CD4-positive, alpha-beta memory T cell (primary cell): ENCODE data around the gene POTEM. TPM values are rescaled to one million over a fixed set of nuclear protein-coding genes. Genes with fewer than 3 reads are reported as not detected.
"Not testable (repeated sequence)": the region's sequence is repeated elsewhere in the genome, so short reads cannot be mapped to it uniquely, and the experiment has no call there.

Source experiments
- CTCF ChIA-PET: fragments of 350-600 bp; sonication (Branson Sonifier 250); formaldehyde crosslinking; loops from one replicate; lab custom pipeline; 2021; ENCODE audit warnings: inconsistent platforms; ENCODE audit not compliant: partially characterized antibody; lab: Charles Lee
- POLR2A ChIA-PET: fragments of 350-600 bp; sonication (Branson Sonifier 250); formaldehyde crosslinking; loops from one replicate; lab custom pipeline; 2021; ENCODE audit not compliant: partially characterized antibody; lab: Charles Lee
- DNase-seq, 5 donors: peaks; one replicate each; pipeline versions ENCODE4 v3.0.0 to v3.0.0-alpha.2; 2020 to 2022; ENCODE audit warnings: mixed read lengths in 1 of 5
- H3K27ac ChIP-seq: one replicate; pipeline ENCODE4 v1.7.0; 2013; ENCODE audit warnings: low read depth, low read length
- H3K27me3 ChIP-seq: 2 replicates; pipeline ENCODE4 v1.7.0; 2013; ENCODE audit warnings: mild to moderate bottlenecking, low read length, moderate library complexity; ENCODE audit not compliant: insufficient read depth
- H3K36me3 ChIP-seq: 2 replicates; pipeline ENCODE4 v1.7.0; 2013; ENCODE audit warnings: mild to moderate bottlenecking, low read length, moderate library complexity; ENCODE audit not compliant: insufficient read depth
- H3K4me1 ChIP-seq: 2 replicates; pipeline ENCODE4 v1.7.0; 2013; ENCODE audit warnings: mild to moderate bottlenecking, low read length, moderate library complexity; ENCODE audit not compliant: insufficient read depth
- H3K4me3 ChIP-seq, 2 donors: one replicate each; pipeline ENCODE4 v1.7.0; 2013; ENCODE audit warnings: low read length in 2 of 2, mild to moderate bottlenecking in 1 of 2
- H3K9me3 ChIP-seq, 2 donors: one replicate each; pipeline ENCODE4 v1.7.0; 2013; ENCODE audit warnings: low read length in 2 of 2, control low read depth in 1 of 2; ENCODE audit not compliant: control insufficient read depth in 1 of 2
- H3K27ac Mint-ChIP-seq, 7 donors: one replicate each; pipeline ENCODE4 v1.8.0; 2020 to 2021; ENCODE audit warnings: mixed read lengths in 7 of 7, mild to moderate bottlenecking in 6 of 7, inconsistent platforms in 3 of 7, moderate library complexity in 3 of 7
- H3K27me3 Mint-ChIP-seq, 2 donors: one replicate each; pipeline ENCODE4 v1.8.0; 2020 to 2021; ENCODE audit warnings: mixed read lengths in 2 of 2
- H3K36me3 Mint-ChIP-seq, 2 donors: one replicate each; pipeline ENCODE4 v1.8.0; 2020 to 2021; ENCODE audit warnings: mixed read lengths in 2 of 2, inconsistent platforms in 1 of 2, mild to moderate bottlenecking in 1 of 2
- H3K4me1 Mint-ChIP-seq, 4 donors: one replicate each; pipeline ENCODE4 v1.8.0; 2020 to 2021; ENCODE audit warnings: mixed read lengths in 4 of 4, mild to moderate bottlenecking in 1 of 4
- H3K4me3 Mint-ChIP-seq, 8 donors: one replicate each; pipeline ENCODE4 v1.8.0; 2020 to 2021; ENCODE audit warnings: mixed read lengths in 8 of 8, mild to moderate bottlenecking in 7 of 8, moderate library complexity in 6 of 8, inconsistent platforms in 3 of 8
- H3K9me3 Mint-ChIP-seq, 8 donors: one replicate each; pipeline ENCODE4 v1.8.0; 2020 to 2021; ENCODE audit warnings: mixed read lengths in 8 of 8, mild to moderate bottlenecking in 5 of 8, inconsistent platforms in 3 of 8, moderate library complexity in 1 of 8
- intact Hi-C: fragments of 100-400 bp; cut with micrococcal nuclease; formaldehyde crosslinking; loops from one replicate; pipeline ENCODE4 v1.15.1; 2023
- polyA plus RNA-seq, 2 donors: library from polyadenylated mRNA; unstranded; fragments of 300-500 nt; fragmentation: Illumina TruSeq; gene quantifications; one replicate each; pipeline ENCODE4 v1.2.3, GENCODE V29; 2021
- total RNA-seq, 2 experiments: library from RNA; stranded (reverse); gene quantifications; one replicate each; pipeline ENCODE4 v1.2.3, GENCODE V29; 2021

Gene POTEM
- total RNA-seq = not detected
- not detected for polyA plus RNA-seq

- H3K27me3 Mint-ChIP-seq, H3K27ac Mint-ChIP-seq, intact Hi-C loops, H3K4me3 Mint-ChIP-seq, H3K9me3 Mint-ChIP-seq, POLR2A ChIA-PET, CTCF ChIA-PET, DNase-seq, H3K4me1 ChIP-seq, H3K27ac ChIP-seq, H3K4me3 ChIP-seq, H3K4me1 Mint-ChIP-seq, H3K36me3 Mint-ChIP-seq, H3K36me3 ChIP-seq, H3K9me3 ChIP-seq, H3K27me3 ChIP-seq: not testable (repeated sequence)
Measured at GRCh38 chr14:18967134-18967533, at the start of gene POTEM. TSS of gene POTEM (plus strand) at chr14:18967434. CDS start at chr14:18967486, 52 bp downstream.

GRCh38 chr14:18918345-18918744, 48.9 kb upstream of the POTEM start:
- H3K9me3 ChIP-seq, H3K4me1 ChIP-seq, H3K4me1 Mint-ChIP-seq, H3K36me3 ChIP-seq, intact Hi-C loops, H3K9me3 Mint-ChIP-seq, H3K27ac ChIP-seq, POLR2A ChIA-PET, CTCF ChIA-PET, H3K4me3 ChIP-seq, DNase-seq, H3K27me3 Mint-ChIP-seq, H3K36me3 Mint-ChIP-seq, H3K4me3 Mint-ChIP-seq, H3K27me3 ChIP-seq: not testable (repeated sequence)
- peak overlapping the region in 1 of 7 donors; percentile 13 for H3K27ac Mint-ChIP-seq

- H3K27me3 Mint-ChIP-seq, H3K36me3 ChIP-seq, H3K27me3 ChIP-seq, H3K4me1 ChIP-seq, H3K4me3 ChIP-seq, H3K4me3 Mint-ChIP-seq, DNase-seq, H3K9me3 Mint-ChIP-seq, CTCF ChIA-PET, H3K27ac Mint-ChIP-seq, H3K9me3 ChIP-seq, H3K4me1 Mint-ChIP-seq, H3K36me3 Mint-ChIP-seq, intact Hi-C loops, POLR2A ChIA-PET, H3K27ac ChIP-seq: not testable (repeated sequence)
Measured at GRCh38 chr14:18920052-18920451, 47.2 kb upstream of the POTEM start.

GRCh38 chr14:18921055-18921701, 46.1 kb upstream of the POTEM start:
- H3K4me1 ChIP-seq, CTCF ChIA-PET, H3K4me3 ChIP-seq, H3K27ac ChIP-seq, H3K36me3 Mint-ChIP-seq, H3K36me3 ChIP-seq, H3K27ac Mint-ChIP-seq, H3K27me3 Mint-ChIP-seq, H3K4me3 Mint-ChIP-seq, H3K27me3 ChIP-seq, DNase-seq, intact Hi-C loops, H3K4me1 Mint-ChIP-seq, POLR2A ChIA-PET, H3K9me3 Mint-ChIP-seq, H3K9me3 ChIP-seq: not testable (repeated sequence)

GRCh38 chr14:18936848-18937247, 30.4 kb upstream of the POTEM start:
- H3K9me3 Mint-ChIP-seq, H3K36me3 ChIP-seq, H3K27ac ChIP-seq, DNase-seq, POLR2A ChIA-PET, H3K27me3 Mint-ChIP-seq, H3K4me3 ChIP-seq, intact Hi-C loops, H3K4me3 Mint-ChIP-seq, H3K4me1 ChIP-seq, H3K36me3 Mint-ChIP-seq, H3K27me3 ChIP-seq, H3K9me3 ChIP-seq, H3K4me1 Mint-ChIP-seq, H3K27ac Mint-ChIP-seq, CTCF ChIA-PET: not testable (repeated sequence)

- H3K4me3 Mint-ChIP-seq, POLR2A ChIA-PET, CTCF ChIA-PET, H3K4me1 Mint-ChIP-seq, H3K27me3 ChIP-seq, H3K9me3 Mint-ChIP-seq, H3K4me1 ChIP-seq, H3K27me3 Mint-ChIP-seq, H3K36me3 ChIP-seq, H3K4me3 ChIP-seq, H3K27ac ChIP-seq, H3K27ac Mint-ChIP-seq, H3K36me3 Mint-ChIP-seq, intact Hi-C loops, DNase-seq, H3K9me3 ChIP-seq: not testable (repeated sequence)
Measured at GRCh38 chr14:18938733-18939132, 28.5 kb upstream of the POTEM start.

GRCh38 chr14:18949939-18950338, 17.3 kb upstream of the POTEM start:
- H3K27me3 Mint-ChIP-seq, intact Hi-C loops, H3K4me3 Mint-ChIP-seq, H3K9me3 Mint-ChIP-seq, H3K36me3 ChIP-seq, POLR2A ChIA-PET, H3K27ac Mint-ChIP-seq, H3K4me1 Mint-ChIP-seq, DNase-seq, CTCF ChIA-PET, H3K4me3 ChIP-seq, H3K4me1 ChIP-seq, H3K36me3 Mint-ChIP-seq, H3K27me3 ChIP-seq, H3K27ac ChIP-seq, H3K9me3 ChIP-seq: not testable (repeated sequence)

GRCh38 chr14:18953085-18953484, 14.1 kb upstream of the POTEM start:
- H3K27me3 ChIP-seq, DNase-seq, H3K27ac Mint-ChIP-seq, H3K4me3 Mint-ChIP-seq, H3K9me3 ChIP-seq, H3K4me3 ChIP-seq, H3K27me3 Mint-ChIP-seq, intact Hi-C loops, H3K36me3 Mint-ChIP-seq, CTCF ChIA-PET, H3K36me3 ChIP-seq, H3K4me1 Mint-ChIP-seq, H3K27ac ChIP-seq, H3K4me1 ChIP-seq, POLR2A ChIA-PET, H3K9me3 Mint-ChIP-seq: not testable (repeated sequence)
